ENCODE results near the gene CCDC169. TPM values are rescaled to one million over a fixed set of nuclear protein-coding genes. Genes with fewer than 3 reads are reported as not detected.

The CCDC169 gene
- total RNA-seq, 3 donors from 2014 or later: 0.76 TPM; not detected in 2

Other genes with a start within 250 kb of the CCDC169 start
- gene DCLK1, start 166.4 kb downstream of the CCDC169 start, total RNA-seq: not detected
- gene SOHLH2, start 83.3 kb downstream of the CCDC169 start, total RNA-seq: not detected
- 10 to 100 TPM; 28.5 to 32.8 (median 30.6) TPM for gene SPART, start 48.6 kb upstream of the CCDC169 start, total RNA-seq
- not detected for gene CCNA1, start 134.7 kb upstream of the CCDC169 start, total RNA-seq